ENCODE results near the gene LCN15.

Gene LCN15

GRCh38 chr9:136779808-136780207, 15.5 kb upstream of the LCN15 start:
- TF ChIP-seq ZFP30 (CRISPR knock-in tag; IDR thresholded peaks at IDR 0.05) (no peak), CSDC2 (CRISPR knock-in tag; IDR thresholded peaks at IDR 0.05) (no peak), ZNF70 (CRISPR knock-in tag; IDR thresholded peaks at IDR 0.05) (no peak), SNAI2 (CRISPR knock-in tag; IDR thresholded peaks at IDR 0.05) (no peak), ZNF565 (CRISPR knock-in tag; conservative IDR thresholded peaks at IDR 0.05; ENCODE audit: low read depth) (no peak), OSR1 (CRISPR knock-in tag; IDR thresholded peaks at IDR 0.05) (no peak), ARNTL (CRISPR knock-in tag; IDR thresholded peaks at IDR 0.05; ENCODE audit: borderline replicate concordance, low read depth) (no peak)
- peak; percentile 76 for ATAC-seq

GRCh38 chr9:136777359-136777758, 13.0 kb upstream of the LCN15 start:
- no peak for ATAC-seq
- no peak for TF ChIP-seq BACH2 (CRISPR knock-in tag; IDR thresholded peaks at IDR 0.05; ENCODE audit: borderline replicate concordance)
- no peak for TF ChIP-seq ZNF8 (CRISPR knock-in tag; IDR thresholded peaks at IDR 0.05)
- TF ChIP-seq ZNF565 (CRISPR knock-in tag; conservative IDR thresholded peaks at IDR 0.05; ENCODE audit: low read depth) = no peak
- TF ChIP-seq RARB (CRISPR knock-in tag; IDR thresholded peaks at IDR 0.05) = no peak
- no peak for TF ChIP-seq PPARA (CRISPR knock-in tag; IDR thresholded peaks at IDR 0.05; ENCODE audit: borderline replicate concordance)
- no peak for TF ChIP-seq ZFP30 (CRISPR knock-in tag; IDR thresholded peaks at IDR 0.05)
- TF ChIP-seq CSDC2 (CRISPR knock-in tag; IDR thresholded peaks at IDR 0.05) = no peak

- ATAC-seq = no peak
- TF ChIP-seq ZFP30 (CRISPR knock-in tag; IDR thresholded peaks at IDR 0.05) = no peak
- TF ChIP-seq TCF4 (CRISPR knock-in tag; IDR thresholded peaks at IDR 0.05; ENCODE audit: borderline replicate concordance) = no peak
- no peak for TF ChIP-seq RARB (CRISPR knock-in tag; IDR thresholded peaks at IDR 0.05)
- TF ChIP-seq GLIS3 (CRISPR knock-in tag; IDR thresholded peaks at IDR 0.05) = no peak
Observed at GRCh38 chr9:136776947-136777346, 12.6 kb upstream of the LCN15 start.

- ATAC-seq = no peak
- no peak for TF ChIP-seq ZFP30 (CRISPR knock-in tag; IDR thresholded peaks at IDR 0.05)
- no peak for TF ChIP-seq RARB (CRISPR knock-in tag; IDR thresholded peaks at IDR 0.05)
- TF ChIP-seq CREB5 (CRISPR knock-in tag; IDR thresholded peaks at IDR 0.05; ENCODE audit: low read depth) = no peak
- TF ChIP-seq ISL1 (CRISPR knock-in tag; IDR thresholded peaks at IDR 0.05) = no peak
- TF ChIP-seq CSDC2 (CRISPR knock-in tag; IDR thresholded peaks at IDR 0.05) = no peak
- TF ChIP-seq TSHZ2 (CRISPR knock-in tag; IDR thresholded peaks at IDR 0.05) = no peak
- no peak for TF ChIP-seq POU6F1 (CRISPR knock-in tag; IDR thresholded peaks at IDR 0.05; ENCODE audit: borderline replicate concordance, low read depth)
- TF ChIP-seq PATZ1 (CRISPR knock-in tag; IDR thresholded peaks at IDR 0.05; ENCODE audit: borderline replicate concordance) = no peak
- TF ChIP-seq ZNF565 (CRISPR knock-in tag; conservative IDR thresholded peaks at IDR 0.05; ENCODE audit: low read depth) = no peak
- TF ChIP-seq BACH2 (CRISPR knock-in tag; IDR thresholded peaks at IDR 0.05; ENCODE audit: borderline replicate concordance) = no peak
- TF ChIP-seq OSR1 (CRISPR knock-in tag; IDR thresholded peaks at IDR 0.05) = no peak
- no peak for TF ChIP-seq ZNF70 (CRISPR knock-in tag; IDR thresholded peaks at IDR 0.05)
- TF ChIP-seq GLIS3 (CRISPR knock-in tag; IDR thresholded peaks at IDR 0.05) = no peak
- no peak for TF ChIP-seq ARNTL (CRISPR knock-in tag; IDR thresholded peaks at IDR 0.05; ENCODE audit: borderline replicate concordance, low read depth)
- no peak for TF ChIP-seq TCF4 (CRISPR knock-in tag; IDR thresholded peaks at IDR 0.05; ENCODE audit: borderline replicate concordance)
- no peak for TF ChIP-seq ZC3H10 (CRISPR knock-in tag; IDR thresholded peaks at IDR 0.05)
- TF ChIP-seq ZFP3 (CRISPR knock-in tag; IDR thresholded peaks at IDR 0.05) = no peak
- no peak for TF ChIP-seq ZNF8 (CRISPR knock-in tag; IDR thresholded peaks at IDR 0.05)
- no peak for TF ChIP-seq CSRNP3 (CRISPR knock-in tag; IDR thresholded peaks at IDR 0.05)
- TF ChIP-seq PPARA (CRISPR knock-in tag; IDR thresholded peaks at IDR 0.05; ENCODE audit: borderline replicate concordance) = no peak
Observed at GRCh38 chr9:136775191-136775590, 10.9 kb upstream of the LCN15 start.

All from SK-N-SH treated with all-trans-retinoic acid at 6 μM for 48 hours (cell line).